ENCODE results near the gene GPANK1.

GRCh38 chr6:31697555-31697954 is 32.8 kb upstream of the GPANK1 start:
- no peak for TF ChIP-seq CTCF (IDR thresholded peaks at IDR 0.05)
- TF ChIP-seq ZFX (IDR thresholded peaks at IDR 0.05; ENCODE audit: borderline replicate concordance) = no peak

All from 22Rv1 (cell line).